ENCODE measurements around the gene CENPE. TPM values are rescaled to one million over a fixed set of nuclear protein-coding genes. Genes with fewer than 3 reads are reported as not detected.

CENPE gene
- total and polyA plus RNA-seq, 12 donors, result 0.09 to 2.6 (median 0.61) TPM

- no peak for TF ChIP-seq CTCF (IDR thresholded peaks at IDR 0.05)
- intact Hi-C loops (cut with DNase I), result loop anchor here in 2 of 10 donors (5.0 to 10.0 kb wide), 2 partner anchors 483 to 650 kb away; no protein-coding TSS in a partner anchor
- H3K27ac ChIP-seq, result no peak overlapping the region
- no peaks in the 10 kb centered on the region for H3K4me1 ChIP-seq
- no peak for DNase-seq
- no peak for ATAC-seq
- H3K27me3 ChIP-seq, result no peaks in the 10 kb centered on the region
- 95 to 100% methylated on average over 3 of the region's 3 CpGs for WGBS, 2 donors
- no peaks in the 10 kb centered on the region for H3K9me3 ChIP-seq
- H3K36me3 ChIP-seq, result peaks cover 0 to 31% (median 0%) of the 10 kb centered on the region in 9 donors
- no peak overlapping the region for H3K4me3 ChIP-seq
Observed at GRCh38 chr4:103104886-103105285, 93.3 kb downstream of the CENPE start.

- intact Hi-C loops (cut with DNase I), result loop anchor here in 2 of 10 donors (5.0 to 10.0 kb wide), 2 partner anchors 478 to 646 kb away; no protein-coding TSS in a partner anchor
- no peak for DNase-seq
- Histone ChIP-seq H3K4me1 (peaks cover 0 to 32% (median 16%) of the 10 kb centered on the region in 9 donors), H3K27me3 (no peaks in the 10 kb centered on the region), H3K9me3 (no peaks in the 10 kb centered on the region), H3K4me3 (no peak overlapping the region), H3K36me3 (no peaks in the 10 kb centered on the region), H3K27ac (no peak overlapping the region)
- WGBS, 2 donors, result 58 to 59% methylated on average over 5 of the region's 5 CpGs
- no peak for ATAC-seq
- no peak for TF ChIP-seq CTCF (IDR thresholded peaks at IDR 0.05)
Observed at GRCh38 chr4:103100691-103101090, 97.5 kb downstream of the CENPE start.

- no peaks in the 10 kb centered on the region for H3K9me3 ChIP-seq
- peak in 1 of 2 donors; percentile 79 for DNase-seq
- WGBS, 2 donors, result 9 to 13% methylated on average over 11 of the region's 11 CpGs
- H3K27ac ChIP-seq, result peak within 1 kb of the TSS in 9 of 10 donors; percentile 14 to 84 (median 68)
- ATAC-seq, result peak; percentile 90 to 98 (median 96)
- H3K4me3 ChIP-seq, result peak within 1 kb of the TSS; percentile 19 to 72 (median 54)
- intact Hi-C loops (cut with DNase I), result loop anchor here in 9 of 10 donors (1.0 to 10.0 kb wide), 16 partner anchors 53 to 668 kb away; partner anchors contain the start of genes SLC9B1 (in 1 of the 9) and UBE2D3 (in 1 of the 9)
- H3K36me3 ChIP-seq, result peaks cover 0 to 5% (median 0%) of the 10 kb centered on the region in 9 donors
- no peaks in the 10 kb centered on the region for H3K27me3 ChIP-seq
- TF ChIP-seq CTCF (IDR thresholded peaks at IDR 0.05), result peak; percentile 67 to 84 (median 77)
- H3K4me1 ChIP-seq, result peaks cover 0 to 34% (median 16%) of the 10 kb centered on the region in 9 donors
Observed at GRCh38 chr4:103099691-103100392, 98.3 kb downstream of the CENPE start, which contains the start of gene BDH2. BDH2 (minus strand) TSS chr4:103099834; CDS start chr4:103096254, 3,580 bp downstream.

- Histone ChIP-seq H3K27ac (peak overlapping the region in 8 of 10 donors; percentile 33 to 84 (median 70)), H3K4me1 (peaks cover 0 to 34% (median 16%) of the 10 kb centered on the region in 9 donors), H3K4me3 (peak overlapping the region; percentile 19 to 72 (median 54)), H3K36me3 (peaks cover 0 to 14% (median 5%) of the 10 kb centered on the region in 9 donors), H3K9me3 (no peaks in the 10 kb centered on the region), H3K27me3 (no peaks in the 10 kb centered on the region)
- WGBS, 2 donors, result 12% methylated on average over 4 of the region's 4 CpGs
- ATAC-seq, result peak in 6 of 8 donors; percentile 30 to 59 (median 53)
- no peak for DNase-seq
- intact Hi-C loops (cut with DNase I), result loop anchor here in 9 of 10 donors (1.0 to 10.0 kb wide), 15 partner anchors 52 to 667 kb away; partner anchors contain the start of genes SLC9B1 (in 1 of the 9) and UBE2D3 (in 1 of the 9)
- no peak for TF ChIP-seq CTCF (IDR thresholded peaks at IDR 0.05)
Observed at GRCh38 chr4:103098756-103099440, 99.2 kb downstream of the CENPE start.
